H9 (cell line): ENCODE measurements around the gene STXBP6. TPM values are rescaled to one million over a fixed set of nuclear protein-coding genes. Genes with fewer than 3 reads are reported as not detected.

ENCODE experiments used
- DNase-seq: peaks from one replicate; pipeline ENCODE4 v3.0.0-alpha.2; 2017
- H2AFZ ChIP-seq: one replicate; pipeline ENCODE4 v1.6.1; 2013; ENCODE audit warnings: mild to moderate bottlenecking, low read length, control low read depth, moderate library complexity
- H2AK5ac ChIP-seq: 2 replicates; pipeline ENCODE4 v1.6.1; 2013; ENCODE audit warnings: low read length, control low read depth, mixed read lengths; ENCODE audit not compliant: insufficient read length
- H2BK120ac ChIP-seq: one replicate; pipeline ENCODE4 v1.6.1; 2013; ENCODE audit warnings: low read depth, mild to moderate bottlenecking, low read length, control low read depth, inconsistent platforms; ENCODE audit not compliant: poor library complexity, severe bottlenecking
- H2BK12ac ChIP-seq: 2 replicates; pipeline ENCODE4 v1.6.1; 2013; ENCODE audit warnings: low read length, control low read depth, mixed read lengths, low read depth; ENCODE audit not compliant: insufficient read length
- H2BK15ac ChIP-seq: 2 replicates; pipeline ENCODE4 v1.6.1; 2013; ENCODE audit warnings: low read depth, low read length, control low read depth
- H2BK20ac ChIP-seq: one replicate; pipeline ENCODE4 v1.6.1; 2013; ENCODE audit warnings: low read depth, mild to moderate bottlenecking, low read length, control low read depth, inconsistent platforms; ENCODE audit not compliant: poor library complexity, severe bottlenecking
- H2BK5ac ChIP-seq: 2 replicates; pipeline ENCODE4 v1.6.1; 2013; ENCODE audit warnings: low read length, control low read depth, mixed read lengths; ENCODE audit not compliant: insufficient read length
- H3K14ac ChIP-seq: 2 replicates; pipeline ENCODE4 v1.6.1; 2013; ENCODE audit warnings: low read length, control low read depth; ENCODE audit not compliant: insufficient read depth
- H3K18ac ChIP-seq: 2 replicates; pipeline ENCODE4 v1.6.1; 2013; ENCODE audit warnings: low read depth, mild to moderate bottlenecking, mixed read lengths, low read length, control low read depth; ENCODE audit not compliant: insufficient read length
- H3K23ac ChIP-seq: 2 replicates; pipeline ENCODE4 v1.6.1; 2013; ENCODE audit warnings: low read length, control low read depth, mixed read lengths, low read depth; ENCODE audit not compliant: insufficient read length
- H3K23me2 ChIP-seq: 2 replicates; pipeline ENCODE4 v1.6.1; 2013; ENCODE audit warnings: low read depth, mild to moderate bottlenecking, mixed read lengths, low read length, control low read depth; ENCODE audit not compliant: insufficient read length, poor library complexity, severe bottlenecking
- H3K27ac ChIP-seq: 2 replicates; pipeline ENCODE4 v1.5.1; 2013; ENCODE audit warnings: low read length, control low read depth, mixed read lengths, low read depth; ENCODE audit not compliant: insufficient read length
- H3K27me3 ChIP-seq: 2 replicates; pipeline ENCODE4 v1.6.1; 2013; ENCODE audit warnings: low read length, control low read depth, inconsistent platforms; ENCODE audit not compliant: insufficient read depth
- H3K4ac ChIP-seq: 2 replicates; pipeline ENCODE4 v1.6.1; 2013; ENCODE audit warnings: low read depth, mild to moderate bottlenecking, control low read depth, inconsistent platforms, low read length, moderate library complexity
- H3K4me1 ChIP-seq: 2 replicates; pipeline ENCODE4 v1.6.1; 2013; ENCODE audit warnings: low read length, control low read depth, inconsistent platforms; ENCODE audit not compliant: insufficient read depth
- H3K4me2 ChIP-seq: 2 replicates; pipeline ENCODE4 v1.6.1; 2013; ENCODE audit warnings: low read length, control low read depth, mixed read lengths; ENCODE audit not compliant: insufficient read length, insufficient read depth
- H3K56ac ChIP-seq: 2 replicates; pipeline ENCODE4 v1.6.1; 2013; ENCODE audit warnings: low read depth, mild to moderate bottlenecking, mixed read lengths, low read length, control low read depth; ENCODE audit not compliant: insufficient read length
- H3K79me1 ChIP-seq: 2 replicates; pipeline ENCODE4 v1.6.1; 2013; ENCODE audit warnings: low read depth, mild to moderate bottlenecking, moderate library complexity, low read length, control low read depth, inconsistent platforms; ENCODE audit not compliant: insufficient read depth, poor library complexity, severe bottlenecking
- H3K79me2 ChIP-seq: 2 replicates; pipeline ENCODE4 v1.6.1; 2013; ENCODE audit warnings: low read length, control low read depth, inconsistent platforms; ENCODE audit not compliant: insufficient read depth
- H3K9ac ChIP-seq: 2 replicates; pipeline ENCODE4 v1.6.1; 2013; ENCODE audit warnings: low read length, control low read depth, mixed read lengths; ENCODE audit not compliant: insufficient read length; ENCODE audit errors: extremely low read depth
- H3K9me3 ChIP-seq: one replicate; pipeline ENCODE4 v1.6.1; 2013; ENCODE audit warnings: low read depth, low read length, inconsistent platforms; ENCODE audit not compliant: control insufficient read depth
- H3T11ph ChIP-seq: one replicate; pipeline ENCODE4 v1.6.1; 2013; ENCODE audit warnings: mild to moderate bottlenecking, low read length, control low read depth, inconsistent platforms
- H4K20me1 ChIP-seq: one replicate; pipeline ENCODE4 v1.6.1; 2013; ENCODE audit not compliant: control insufficient read depth, insufficient read length, insufficient read depth
- H4K5ac ChIP-seq: 2 replicates; pipeline ENCODE4 v1.6.1; 2013; ENCODE audit warnings: low read depth, mild to moderate bottlenecking, mixed read lengths, low read length, control low read depth; ENCODE audit not compliant: insufficient read length
- H4K8ac ChIP-seq: replicated peaks from 2 replicates; pipeline ENCODE4 v1.6.1; 2013; ENCODE audit warnings: low read length, control low read depth, mixed read lengths, low read depth; ENCODE audit not compliant: insufficient read length
- H4K91ac ChIP-seq: 2 replicates; pipeline ENCODE4 v1.6.1; 2013; ENCODE audit warnings: low read depth, mild to moderate bottlenecking, moderate library complexity, mixed read lengths, low read length, control low read depth; ENCODE audit not compliant: insufficient read length
- H3K27ac Mint-ChIP-seq, 3 experiments: 2 replicates in 2 of 3; 3 replicates in 1 of 3; pipeline ENCODE4 v1.8.0; 2020 to 2021; ENCODE audit warnings: mixed read lengths in 3 of 3, mild to moderate bottlenecking in 1 of 3, moderate library complexity in 1 of 3
- H3K27me3 Mint-ChIP-seq: 2 replicates; pipeline ENCODE4 v1.8.0; 2021; ENCODE audit warnings: low read depth, mild to moderate bottlenecking, moderate library complexity, mixed read lengths
- H3K36me3 Mint-ChIP-seq, 3 experiments: 2 replicates in 2 of 3; 3 replicates in 1 of 3; pipeline ENCODE4 v1.8.0; 2020 to 2021; ENCODE audit warnings: low read depth in 3 of 3, mixed read lengths in 3 of 3; ENCODE audit not compliant: insufficient read depth in 1 of 3
- H3K4me1 Mint-ChIP-seq, 2 experiments: 2 replicates each; pipeline ENCODE4 v1.8.0; 2020; ENCODE audit warnings: mixed read lengths in 2 of 2
- H3K4me3 Mint-ChIP-seq, 2 experiments: 2 replicates in 1 of 2; 3 replicates in 1 of 2; pipeline ENCODE4 v1.8.0; 2020 to 2021; ENCODE audit warnings: mild to moderate bottlenecking in 2 of 2, mixed read lengths in 2 of 2, moderate library complexity in 1 of 2
- H3K9me3 Mint-ChIP-seq, 2 experiments: 2 replicates in 1 of 2; 3 replicates in 1 of 2; pipeline ENCODE4 v1.8.0; 2020; ENCODE audit warnings: mild to moderate bottlenecking in 2 of 2, mixed read lengths in 2 of 2, moderate library complexity in 1 of 2
- WGBS: extraction: QIAGEN DNeasy Blood & Tissue Kit; methylation state at CpG from one replicate; pipeline ENCODE4 v1.1.7; 2013; ENCODE audit warnings: missing lambda C conversion rate, low lambda C conversion rate, mixed read lengths; ENCODE audit not compliant: insufficient read length; ENCODE audit errors: extremely low coverage; 5-methylcytosine and 5-hydroxymethylcytosine counted together
- total RNA-seq: library from RNA; stranded (reverse); gene quantifications from 2 replicates; pipeline ENCODE4 v1.2.1, GENCODE V29; 2021
- TF ChIP-seq, protein P1 (sequence below): fragments of 200-600 bp; sonication (generic); conservative IDR thresholded peaks from 3 replicates; pipeline ENCODE4 v1.8.0; 2021; ENCODE audit warnings: antibody characterized with exemption, mild to moderate bottlenecking

The STXBP6 gene
- total RNA-seq, 1 experiment from 2014 or later: 3.6 TPM

DNA sequence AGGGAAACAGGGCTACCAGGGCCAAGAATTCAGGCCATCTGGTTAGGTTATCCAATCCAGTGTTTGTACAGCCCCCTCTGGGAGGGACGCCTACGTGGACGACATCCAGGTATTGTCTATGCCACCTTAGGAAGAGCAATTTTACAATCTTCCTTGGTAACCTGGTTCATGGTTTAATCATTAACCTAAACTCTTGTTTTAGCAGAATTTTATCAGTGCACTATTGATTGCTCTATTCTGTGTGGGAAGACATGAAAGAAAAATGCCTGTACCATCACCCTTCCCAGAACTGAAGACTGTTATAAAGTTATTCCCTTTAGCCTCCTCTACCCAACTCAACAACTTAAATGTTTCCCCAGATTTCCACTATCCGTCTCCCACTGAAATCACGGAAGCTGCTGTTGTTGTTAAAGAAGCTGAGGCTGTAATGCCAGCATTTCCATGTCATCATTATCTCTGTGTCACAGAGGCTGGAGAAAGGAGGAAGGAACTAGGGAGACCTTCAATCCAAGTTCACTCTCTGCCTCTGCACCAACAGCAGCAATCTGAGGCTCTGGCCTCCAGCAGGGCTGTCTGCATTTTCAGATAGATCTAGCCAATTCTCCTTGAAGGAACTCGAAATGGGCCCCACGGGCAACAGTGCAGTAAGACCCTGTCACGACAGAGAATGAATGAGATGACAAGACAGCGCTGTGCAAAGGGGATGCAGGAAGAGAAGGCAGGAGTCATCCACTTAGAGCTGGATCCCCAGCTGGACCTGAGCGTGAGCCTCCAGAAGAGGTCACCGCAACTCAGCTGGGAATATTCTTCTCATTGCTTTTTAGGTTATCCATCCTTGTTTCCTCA lies 232.5 kb downstream of the STXBP6 start:
- H3K18ac ChIP-seq: no peak overlapping the region
- H2BK20ac ChIP-seq: no peak overlapping the region
- H3K9ac ChIP-seq: no peak overlapping the region
- no peaks in the 10 kb centered on the region for H3K27me3 Mint-ChIP-seq
- WGBS: no CpG with 5 or more reads among the region's 11 CpGs
- H4K91ac ChIP-seq: no peak overlapping the region
- no peaks in the 10 kb centered on the region for H4K20me1 ChIP-seq
- no peak overlapping the region for H3K56ac ChIP-seq
- H2AFZ ChIP-seq: no peak overlapping the region
- no peak overlapping the region for H3K27ac ChIP-seq
- H3K4me2 ChIP-seq: no peak overlapping the region
- H3K4ac ChIP-seq: no peak overlapping the region
- no peak overlapping the region for H2BK120ac ChIP-seq
- H3T11ph ChIP-seq: no peak overlapping the region
- no peaks in the 10 kb centered on the region for H3K9me3 Mint-ChIP-seq
- H3K36me3 Mint-ChIP-seq: no peaks in the 10 kb centered on the region
- no peak overlapping the region for H3K23ac ChIP-seq
- no peak overlapping the region for H2AK5ac ChIP-seq
- DNase-seq: no peak
- H3K4me3 Mint-ChIP-seq: no peak overlapping the region
- no peaks in the 10 kb centered on the region for H3K4me1 ChIP-seq
- no peak overlapping the region for H4K8ac ChIP-seq
- no peak overlapping the region for H2BK15ac ChIP-seq
- H4K5ac ChIP-seq: no peak overlapping the region
- H2BK12ac ChIP-seq: no peak overlapping the region
- H2BK5ac ChIP-seq: no peak overlapping the region
- no peaks in the 10 kb centered on the region for H3K9me3 ChIP-seq
- H3K79me1 ChIP-seq: no peaks in the 10 kb centered on the region
- H3K14ac ChIP-seq: no peak overlapping the region; the same call in 1 of the 2 replicates
- H3K23me2 ChIP-seq: no peaks in the 10 kb centered on the region
- TF ChIP-seq, protein P1, sequence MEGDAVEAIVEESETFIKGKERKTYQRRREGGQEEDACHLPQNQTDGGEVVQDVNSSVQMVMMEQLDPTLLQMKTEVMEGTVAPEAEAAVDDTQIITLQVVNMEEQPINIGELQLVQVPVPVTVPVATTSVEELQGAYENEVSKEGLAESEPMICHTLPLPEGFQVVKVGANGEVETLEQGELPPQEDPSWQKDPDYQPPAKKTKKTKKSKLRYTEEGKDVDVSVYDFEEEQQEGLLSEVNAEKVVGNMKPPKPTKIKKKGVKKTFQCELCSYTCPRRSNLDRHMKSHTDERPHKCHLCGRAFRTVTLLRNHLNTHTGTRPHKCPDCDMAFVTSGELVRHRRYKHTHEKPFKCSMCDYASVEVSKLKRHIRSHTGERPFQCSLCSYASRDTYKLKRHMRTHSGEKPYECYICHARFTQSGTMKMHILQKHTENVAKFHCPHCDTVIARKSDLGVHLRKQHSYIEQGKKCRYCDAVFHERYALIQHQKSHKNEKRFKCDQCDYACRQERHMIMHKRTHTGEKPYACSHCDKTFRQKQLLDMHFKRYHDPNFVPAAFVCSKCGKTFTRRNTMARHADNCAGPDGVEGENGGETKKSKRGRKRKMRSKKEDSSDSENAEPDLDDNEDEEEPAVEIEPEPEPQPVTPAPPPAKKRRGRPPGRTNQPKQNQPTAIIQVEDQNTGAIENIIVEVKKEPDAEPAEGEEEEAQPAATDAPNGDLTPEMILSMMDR: peak; percentile 57; the same call in 2 of the 3 replicates
- H3K4me1 Mint-ChIP-seq: peaks cover 0 to 4% of the 10 kb centered on the region in 2 experiments; a peak in 2 of 4 replicates
- H3K79me2 ChIP-seq: no peaks in the 10 kb centered on the region
- H3K27ac Mint-ChIP-seq: no peak overlapping the region
- no peaks in the 10 kb centered on the region for H3K27me3 ChIP-seq
